SHP77 (cell line): ENCODE data around the gene CNKSR3.
A peak's percentile ranks its signal among the peaks of the same experiment; 100 is the strongest.

Experiments
- DNase-seq, 2 experiments: peaks; one replicate each; lab custom pipeline; 2025; lab: John Stamatoyannopoulos, UW

The CNKSR3 gene

GRCh38 chr6:154453329-154453728 is 57.2 kb downstream of the CNKSR3 start:
- no peak for DNase-seq

GRCh38 chr6:154450498-154450897 is 60.0 kb downstream of the CNKSR3 start:
- DNase-seq, result peak; percentile 81 to 84

GRCh38 chr6:154448448-154449096 is 61.9 kb downstream of the CNKSR3 start:
- peak; percentile 20 to 22 for DNase-seq

DNA sequence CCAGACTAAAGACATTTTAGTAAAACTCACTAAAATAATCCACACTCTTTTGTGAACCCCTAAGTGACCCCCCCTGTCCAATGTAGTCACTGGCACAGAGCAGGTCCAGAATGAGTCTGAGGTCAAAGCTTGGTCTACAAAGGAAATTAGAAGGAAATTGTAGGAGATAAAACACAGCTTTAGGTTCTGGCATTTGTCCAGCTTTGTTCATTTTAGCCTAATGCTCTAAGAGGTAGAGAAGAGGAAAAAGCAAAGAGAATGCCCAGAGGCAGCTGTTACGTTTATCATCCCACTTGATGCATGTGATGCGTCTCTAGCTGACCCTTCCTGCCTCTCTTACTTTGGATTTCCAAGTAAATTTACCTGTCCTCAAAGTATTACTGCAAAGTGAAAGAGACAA is 62.5 kb downstream of the CNKSR3 start:
- no peak for DNase-seq

DNA sequence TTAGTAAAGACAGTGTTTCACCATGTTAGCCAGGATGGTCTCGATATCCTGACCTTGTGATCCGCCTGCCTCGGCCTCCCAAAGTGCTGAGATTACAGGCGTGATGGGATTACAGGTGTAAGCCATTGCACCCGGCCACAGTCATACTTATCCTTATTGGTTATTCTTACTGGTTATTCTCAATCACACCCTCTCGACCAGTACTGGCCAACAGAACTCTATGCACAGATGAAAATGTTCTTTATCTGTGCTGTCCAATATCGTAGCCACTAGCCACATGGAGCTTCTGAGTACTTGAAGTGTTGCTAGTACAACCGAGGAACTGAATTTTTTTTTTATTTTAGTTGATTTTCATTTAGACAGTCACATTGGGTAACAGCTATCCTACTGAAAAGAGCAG is 63.5 kb downstream of the CNKSR3 start:
- DNase-seq, result no peak

- DNase-seq, result no peak
Observed at GRCh38 chr6:154445417-154445816, 65.1 kb downstream of the CNKSR3 start.

- no peak for DNase-seq
Observed at GRCh38 chr6:154441995-154442310, 68.5 kb downstream of the CNKSR3 start.

- no peak for DNase-seq
Observed at GRCh38 chr6:154440422-154441043, 70.0 kb downstream of the CNKSR3 start.

- no peak for DNase-seq
Observed at GRCh38 chr6:154440022-154440421, 70.5 kb downstream of the CNKSR3 start.

GRCh38 chr6:154438882-154439415 is 71.5 kb downstream of the CNKSR3 start:
- no peak for DNase-seq

GRCh38 chr6:154435400-154435945 is 75.0 kb downstream of the CNKSR3 start:
- no peak for DNase-seq

DNA sequence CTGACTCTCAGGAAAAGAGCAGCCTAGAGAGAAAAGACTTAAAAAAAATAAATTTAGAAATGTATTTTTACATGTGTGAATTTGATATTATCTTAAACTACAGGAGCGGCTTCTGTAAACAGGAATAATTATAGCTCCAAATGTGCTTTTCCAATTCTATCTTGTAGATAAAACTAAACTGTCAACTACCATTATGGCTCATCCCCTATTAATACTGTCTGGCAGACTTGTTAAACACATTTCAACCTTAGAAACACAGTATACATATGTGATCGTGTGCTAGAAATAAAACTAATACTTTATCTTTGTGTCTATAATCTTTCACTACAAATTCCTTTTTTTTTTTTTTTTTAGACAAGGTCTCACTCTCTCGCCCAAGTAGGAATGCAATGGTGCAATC is 75.8 kb downstream of the CNKSR3 start:
- DNase-seq, result no peak

DNA sequence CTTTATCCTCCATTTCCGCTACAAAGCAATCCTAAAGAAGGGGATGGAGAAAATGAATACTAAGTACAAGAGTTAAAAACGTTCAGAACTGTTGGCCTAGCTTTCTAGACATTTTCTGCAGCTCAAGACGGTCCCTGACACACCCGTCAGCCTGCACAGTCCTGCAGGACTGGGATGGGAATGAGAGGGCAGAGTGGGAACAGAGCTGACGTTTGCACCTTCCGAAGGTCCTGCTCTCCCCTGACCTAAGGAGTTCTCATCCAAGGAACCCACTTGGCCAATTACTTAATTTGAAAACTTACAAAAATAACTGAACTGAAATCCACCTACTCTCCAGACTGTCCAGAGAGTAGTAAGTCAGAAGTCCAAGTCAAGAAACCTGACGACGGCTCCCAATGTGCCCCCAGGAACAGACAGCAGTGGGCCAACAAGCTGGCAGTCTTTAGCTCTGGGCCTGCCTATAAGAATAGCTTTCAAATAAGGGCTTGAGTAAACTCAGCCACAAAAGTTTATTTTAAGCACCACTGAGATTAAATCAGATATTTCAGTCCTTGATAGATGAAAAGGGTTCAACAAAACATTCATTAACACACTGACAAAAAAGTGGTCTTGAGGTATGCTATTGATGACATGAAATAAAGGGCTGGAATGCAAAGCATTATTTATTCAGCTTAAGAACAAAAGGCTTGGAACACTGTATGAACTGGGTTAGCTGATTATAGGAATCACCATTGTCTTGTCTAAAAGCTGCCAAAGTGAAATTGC is 76.8 kb downstream of the CNKSR3 start:
- no peak for DNase-seq

DNA sequence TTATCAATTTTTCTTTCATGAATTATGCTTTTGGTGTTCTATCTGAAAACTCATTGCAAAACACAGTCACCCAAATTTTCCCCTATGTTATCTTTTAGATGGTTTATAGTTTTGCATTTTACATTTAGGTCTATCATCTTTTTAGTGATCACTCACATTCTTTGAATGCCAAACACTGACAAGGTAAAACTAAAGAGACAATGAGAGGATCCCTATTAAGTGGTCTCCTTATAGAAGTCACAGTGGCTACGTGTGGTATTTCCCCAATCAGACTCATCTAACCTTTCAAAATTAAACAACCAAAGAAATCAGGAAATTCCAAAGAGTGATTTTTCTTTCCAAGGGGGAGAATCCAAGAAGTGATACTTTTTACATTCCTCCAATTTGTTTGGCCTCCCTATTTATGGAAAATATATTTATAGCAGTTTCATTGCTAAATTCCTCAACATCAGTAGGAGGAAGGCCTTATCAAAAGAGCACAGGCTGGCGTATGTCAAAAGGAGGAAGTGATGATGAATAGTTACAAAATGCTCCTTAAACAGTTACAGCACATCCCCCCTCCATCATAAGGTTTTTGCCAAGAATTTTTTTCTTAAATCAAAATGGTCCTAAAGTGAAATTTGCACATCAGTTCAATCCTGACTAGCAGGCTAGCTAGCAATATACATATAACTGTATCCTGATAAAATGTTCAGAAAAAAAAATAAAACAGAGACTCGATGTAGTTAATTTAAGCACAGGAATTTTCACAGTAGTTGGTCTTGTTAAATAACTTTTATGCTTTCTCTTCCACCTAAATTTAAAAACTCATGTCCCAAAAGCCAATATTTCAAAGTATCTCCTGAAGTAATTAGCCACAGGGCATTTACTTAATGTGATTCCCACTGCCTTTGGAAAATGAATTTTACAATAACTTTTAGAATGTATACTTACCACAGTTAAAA is 77.7 kb downstream of the CNKSR3 start:
- no peak for DNase-seq

GRCh38 chr6:154430481-154430919 is 80.0 kb downstream of the CNKSR3 start:
- no peak for DNase-seq

DNA sequence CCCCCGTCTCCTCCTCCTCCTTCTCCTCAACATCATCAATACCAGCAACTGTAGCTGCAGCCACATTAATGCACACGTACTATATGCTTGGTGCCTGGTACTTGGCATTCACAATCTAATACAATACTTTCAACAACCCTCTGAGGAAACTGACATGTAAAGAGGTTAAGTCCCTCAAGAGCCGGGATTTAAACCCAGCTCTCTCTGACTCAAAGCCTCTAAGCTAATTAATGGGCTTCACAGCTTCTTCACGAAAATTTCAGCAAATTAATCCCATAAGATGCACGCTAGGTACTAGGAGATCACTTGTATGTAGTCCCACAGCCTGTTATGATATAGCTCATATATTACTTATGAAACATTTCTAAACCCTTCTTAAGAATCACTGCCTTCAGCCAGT is 80.8 kb downstream of the CNKSR3 start:
- no peak for DNase-seq

- no peak for DNase-seq
Observed at GRCh38 chr6:154428897-154429296, 81.6 kb downstream of the CNKSR3 start.

DNA sequence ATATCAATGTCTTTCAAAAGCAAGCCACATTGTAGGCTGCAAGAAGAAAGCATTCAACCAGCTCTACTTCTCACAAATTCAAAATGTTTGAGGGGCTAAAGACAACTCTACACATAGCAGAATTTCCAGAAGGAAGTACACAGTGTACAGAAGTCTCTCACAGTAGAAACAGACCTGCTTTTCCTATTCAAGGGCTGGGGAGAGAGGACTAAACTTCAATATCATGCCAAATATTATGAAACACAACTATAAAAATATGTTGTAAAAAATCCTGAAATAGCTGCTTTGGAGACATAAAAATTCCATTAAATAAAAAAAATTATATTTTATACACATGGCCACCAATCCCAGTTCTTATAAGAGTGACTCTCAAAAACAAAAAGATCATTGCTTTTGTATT is 83.0 kb downstream of the CNKSR3 start:
- DNase-seq, result no peak

DNA sequence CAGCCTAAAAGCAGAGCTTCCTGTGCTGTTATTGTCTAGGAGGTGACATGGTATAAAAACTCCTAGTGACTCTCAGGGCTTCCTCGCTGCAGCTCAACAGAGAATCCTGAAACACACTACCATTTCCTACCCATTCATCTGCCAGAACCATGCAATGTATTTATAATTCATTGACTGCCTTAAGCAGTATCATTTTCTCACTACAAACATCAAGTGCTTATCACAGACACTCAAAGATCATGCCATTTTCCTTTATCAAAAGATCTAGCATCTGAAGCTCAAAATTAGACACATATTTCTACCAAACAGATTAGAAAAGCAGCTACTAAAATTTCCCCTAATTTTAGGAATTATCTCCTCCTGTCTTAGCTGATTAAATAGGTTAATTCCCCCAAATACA is 83.5 kb downstream of the CNKSR3 start:
- DNase-seq, result no peak

- no peak for DNase-seq
Observed at GRCh38 chr6:154425034-154425433, 85.5 kb downstream of the CNKSR3 start.

GRCh38 chr6:154414021-154414813 is 96.3 kb downstream of the CNKSR3 start:
- DNase-seq, result no peak
